GM19240 (cell line): ENCODE results near the gene ALDH5A1.
"Not testable (repeated sequence)": the region's sequence is repeated elsewhere in the genome, so short reads cannot be mapped to it uniquely, and the experiment has no call there.

ENCODE experiments used
- DNase-seq: peaks from one replicate; pipeline ENCODE4 v3.0.0; 2011; ENCODE audit warnings: low spot score; ENCODE audit not compliant: insufficient read length

Gene ALDH5A1

DNA sequence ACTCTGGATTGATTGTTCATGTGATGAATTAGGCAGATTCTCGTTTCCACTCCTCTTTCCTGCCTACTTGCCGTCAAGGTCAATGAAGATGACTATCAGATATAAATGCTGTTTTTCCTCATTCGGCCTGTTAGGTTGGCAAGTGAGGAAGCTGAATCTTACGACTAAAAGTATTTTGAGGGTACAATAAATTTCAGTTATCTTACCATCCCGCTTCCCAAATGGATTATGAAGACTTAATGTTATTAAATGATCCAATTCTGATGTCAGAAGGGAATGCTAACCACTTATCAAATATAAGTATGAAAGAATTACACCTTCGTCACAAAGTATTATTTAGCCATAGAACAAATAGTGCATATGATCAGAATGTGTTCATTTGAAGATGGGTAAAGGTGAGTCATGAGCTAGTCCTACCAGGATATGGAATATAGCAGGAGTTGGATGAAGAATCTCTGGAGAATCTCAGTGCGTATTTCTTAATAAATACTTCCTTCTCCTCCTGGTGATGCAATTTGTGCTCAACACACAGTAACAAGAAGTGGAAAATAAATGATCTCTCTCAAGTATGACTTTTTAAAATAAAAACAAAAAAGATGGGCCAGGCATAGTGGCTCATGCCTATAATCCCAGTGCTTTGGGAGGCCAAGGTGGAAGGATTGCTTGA, 10.0 kb upstream of the ALDH5A1 start:
- no peak for DNase-seq

DNA sequence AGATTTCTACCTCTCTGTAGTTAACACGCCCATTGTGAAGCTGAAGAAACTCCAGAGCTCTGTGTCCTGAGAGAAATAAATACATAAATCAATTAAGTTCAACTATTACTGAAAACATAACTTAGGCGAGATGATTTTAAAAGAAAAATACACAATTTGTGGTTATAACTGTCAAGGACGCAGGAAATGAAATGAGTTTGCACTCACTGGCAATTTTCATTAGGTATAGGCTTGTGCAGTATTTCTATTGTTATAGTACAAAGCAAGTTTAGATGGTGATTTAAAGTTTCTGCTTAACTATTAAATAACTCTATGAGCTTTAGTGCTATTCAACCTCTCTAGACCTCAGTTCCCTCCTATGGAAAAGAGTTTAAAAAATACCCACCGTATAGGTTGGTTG, 8.7 kb upstream of the ALDH5A1 start:
- no peak for DNase-seq

DNA sequence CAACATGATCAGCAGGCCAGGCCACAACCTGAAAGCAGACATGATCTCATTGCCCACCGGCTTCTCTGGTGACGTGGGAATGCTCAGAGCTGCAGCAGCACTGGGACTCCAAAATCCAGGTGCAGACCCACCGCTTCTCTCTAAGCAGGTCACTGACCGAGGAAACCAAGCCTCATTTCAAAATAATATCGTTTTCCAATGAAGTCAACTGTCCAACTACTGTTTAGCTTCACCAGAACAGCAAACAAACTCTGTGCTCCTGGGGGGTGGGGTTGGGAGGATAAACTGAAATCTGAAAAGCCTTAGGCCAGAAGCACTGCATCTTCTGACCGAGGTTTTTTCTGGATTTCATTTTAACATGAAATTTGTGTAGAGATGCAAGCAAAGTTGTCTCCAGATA, 5.3 kb upstream of the ALDH5A1 start, which contains the start of gene GPLD1:
Gene GPLD1, minus strand, starts transcription at position 109 of the 400 bp plus-strand sequence. Its CDS starts 67 bp downstream, at position 42.
- DNase-seq, result no peak

DNA sequence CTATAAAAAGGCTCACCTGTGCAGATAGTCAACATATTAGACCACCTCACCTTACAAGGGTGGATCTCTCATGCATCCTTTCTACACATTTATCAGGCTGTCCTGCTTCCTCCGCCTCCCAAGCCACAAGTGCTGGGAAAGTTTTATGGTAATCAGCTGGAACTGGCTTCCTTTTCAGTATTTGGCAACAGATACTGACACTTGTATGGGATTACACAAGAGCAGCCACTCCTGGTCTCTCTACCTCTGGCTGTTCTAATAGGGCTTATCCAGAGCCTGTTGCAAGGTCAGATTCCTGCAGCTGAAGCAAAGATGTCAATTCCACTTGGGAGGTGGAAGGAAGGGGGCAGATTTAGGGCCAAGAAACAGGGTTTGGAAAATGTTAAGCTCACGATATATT, 4.9 kb upstream of the ALDH5A1 start:
- DNase-seq, result no peak

DNA sequence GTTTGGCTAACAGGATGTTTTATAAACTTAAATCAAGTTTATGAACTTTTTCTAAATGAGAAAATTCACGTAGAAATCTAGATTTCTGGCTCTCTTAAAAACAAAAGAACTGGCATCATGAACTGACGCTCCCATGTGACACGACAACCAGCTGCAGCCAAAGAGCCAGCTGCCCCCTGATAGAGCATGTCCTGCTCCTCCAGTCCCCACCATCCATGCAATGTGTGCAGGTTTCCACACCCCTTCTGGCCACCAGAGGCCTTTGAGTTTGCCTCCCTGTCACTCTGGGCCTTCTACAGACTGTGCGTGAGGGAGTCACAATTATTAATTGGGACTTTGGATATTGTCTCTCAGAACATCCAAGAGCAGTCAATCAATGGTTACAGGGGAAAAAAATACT, 3.8 kb upstream of the ALDH5A1 start:
- no peak for DNase-seq

DNA sequence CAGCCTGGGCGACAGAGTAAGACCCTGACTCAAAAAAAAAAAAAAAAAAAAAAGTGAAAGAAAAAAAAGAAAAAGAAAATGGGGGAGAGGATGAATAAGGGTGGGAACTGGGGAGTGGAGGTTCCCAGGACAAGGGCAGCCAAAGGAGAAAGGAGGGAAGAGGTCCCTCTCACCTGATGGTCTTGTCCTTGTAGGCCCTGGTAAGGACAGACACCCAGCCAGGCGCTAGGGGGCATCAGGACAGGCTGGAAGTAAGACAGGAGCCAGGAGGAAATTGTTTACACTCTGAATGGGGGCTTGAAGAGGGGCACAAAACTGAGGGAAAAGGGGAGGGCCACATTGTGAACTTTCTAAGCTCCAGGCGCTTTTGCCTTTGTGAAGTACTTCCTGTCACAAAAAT, 2.3 kb upstream of the ALDH5A1 start:
- DNase-seq, result no peak

- DNase-seq, result no peak
Measured at GRCh38 chr6:24493945-24494820, 586 bp upstream of the ALDH5A1 start.

GRCh38 chr6:24497254-24497970, 2.6 kb downstream of the ALDH5A1 start:
- no peak for DNase-seq

- DNase-seq, result no peak
Measured at GRCh38 chr6:24500683-24501082, 5.9 kb downstream of the ALDH5A1 start.

GRCh38 chr6:24501374-24501773, 6.6 kb downstream of the ALDH5A1 start:
- no peak for DNase-seq

GRCh38 chr6:24501914-24502313, 7.1 kb downstream of the ALDH5A1 start:
- DNase-seq, result no peak

DNA sequence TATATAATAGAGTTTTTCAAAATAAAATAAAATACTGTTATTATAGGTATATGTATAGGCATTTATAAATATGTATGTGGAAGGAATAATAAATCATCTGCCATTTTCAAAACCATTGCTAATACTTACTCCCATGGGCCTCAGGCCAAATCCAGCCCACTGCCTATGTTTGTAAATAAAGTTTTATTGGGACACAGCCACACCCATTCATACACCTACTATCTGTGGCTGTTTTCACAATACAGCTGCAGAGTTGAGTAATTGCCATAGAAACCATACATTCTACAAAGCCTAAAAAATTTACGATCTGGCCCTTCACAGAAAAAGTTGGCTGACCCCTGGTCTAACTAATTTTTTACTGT, 9.5 kb downstream of the ALDH5A1 start:
- DNase-seq, result no peak

DNA sequence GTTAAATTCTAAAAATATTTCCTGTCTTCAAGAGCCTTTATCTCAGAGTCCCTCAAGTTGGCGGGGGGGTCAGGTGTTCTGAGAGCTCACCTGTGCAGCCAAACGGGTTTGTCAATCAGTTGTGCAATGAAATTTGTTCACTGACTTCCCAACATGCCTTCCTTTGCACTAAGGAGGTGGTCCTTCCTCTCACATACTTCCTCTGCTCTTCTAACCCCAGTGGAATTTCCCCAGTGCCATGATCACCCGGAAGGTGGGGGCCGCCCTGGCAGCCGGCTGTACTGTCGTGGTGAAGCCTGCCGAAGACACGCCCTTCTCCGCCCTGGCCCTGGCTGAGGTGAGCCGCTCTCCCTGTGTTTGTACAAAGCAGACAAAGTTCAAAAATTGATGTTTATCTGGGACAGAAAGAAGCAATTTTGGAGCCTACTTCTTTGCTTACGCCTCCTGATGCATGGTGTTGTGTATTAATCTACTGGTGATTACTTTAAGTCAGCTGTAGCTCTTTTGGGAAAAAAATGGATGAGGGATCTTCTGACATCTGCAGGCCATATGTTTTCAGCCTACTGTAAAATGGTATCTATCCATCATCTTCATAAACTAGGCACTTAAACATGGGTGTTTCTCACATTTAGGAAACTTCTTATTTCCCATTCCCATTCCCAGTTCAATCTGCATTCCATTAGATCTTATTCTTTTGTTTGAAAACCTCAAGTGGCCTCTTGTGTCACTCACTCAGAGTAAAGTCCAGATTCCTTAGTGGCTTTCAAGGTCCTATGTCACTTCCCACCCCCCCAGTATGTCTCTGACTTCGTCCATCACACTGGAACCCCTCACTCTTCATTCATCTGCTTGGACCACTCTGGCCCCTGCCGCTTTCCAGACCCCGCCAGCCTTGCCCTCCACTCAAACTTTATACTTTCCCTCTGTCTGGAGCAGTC, 10.1 kb downstream of the ALDH5A1 start:
- no peak for DNase-seq

- DNase-seq, result no peak
Measured at GRCh38 chr6:24506814-24507520, 12.2 kb downstream of the ALDH5A1 start.

DNA sequence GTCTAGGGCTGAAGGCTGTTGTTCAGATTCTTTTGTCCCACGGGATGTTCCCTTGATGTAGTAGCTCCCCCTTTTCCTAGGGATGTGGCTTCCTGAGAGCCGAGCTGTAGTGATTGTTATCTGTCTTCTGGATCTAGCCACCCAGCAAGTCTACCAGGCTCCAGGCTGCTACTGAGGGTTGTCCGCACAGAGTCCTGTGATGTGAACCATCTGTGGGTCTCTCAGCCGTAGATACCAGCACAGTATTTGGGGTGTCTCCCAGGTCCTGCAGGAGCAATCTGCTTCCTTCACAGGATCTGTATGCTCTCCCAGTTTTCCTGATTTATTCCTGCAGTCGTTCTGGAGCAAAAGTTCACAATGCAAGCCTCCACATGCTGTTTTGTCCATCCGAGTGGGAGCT, 17.2 kb downstream of the ALDH5A1 start:
- not testable (repeated sequence) for DNase-seq

GRCh38 chr6:24513602-24514001, 18.8 kb downstream of the ALDH5A1 start:
- no peak for DNase-seq

GRCh38 chr6:24517659-24518543, 23.1 kb downstream of the ALDH5A1 start:
- DNase-seq, result no peak

DNA sequence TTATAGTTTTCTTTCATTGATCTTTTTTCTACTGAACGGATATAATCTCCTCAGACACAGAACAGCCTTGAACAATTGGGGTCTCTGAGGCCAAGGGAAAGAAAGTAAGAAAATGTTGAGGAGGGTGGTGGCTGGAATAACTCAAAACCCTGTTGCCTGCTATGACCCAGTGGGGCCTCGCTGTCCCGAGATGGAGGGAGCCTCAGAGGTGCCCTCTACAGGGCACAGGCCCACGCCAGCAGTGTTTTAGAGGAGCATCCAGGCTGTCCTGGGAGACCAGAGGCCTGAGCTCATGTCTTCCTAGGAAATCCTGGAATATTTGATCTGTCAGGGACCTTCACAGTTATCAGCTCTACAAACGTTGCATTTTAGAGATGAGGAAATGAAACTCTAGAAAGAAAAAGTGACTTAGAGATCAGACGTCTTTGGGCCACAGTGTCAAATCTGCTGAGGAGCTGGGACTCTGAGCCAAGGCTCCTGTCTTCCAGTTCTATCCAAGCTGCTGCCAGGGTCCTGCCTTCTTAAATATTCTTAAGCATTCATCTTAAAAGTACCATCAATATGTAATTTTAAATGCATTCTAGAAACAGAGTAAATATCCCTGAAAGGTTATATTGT, 26.3 kb downstream of the ALDH5A1 start:
- DNase-seq, result no peak
